Ovary (tissue), 9 donors: Measurements from ENCODE around the gene ANO1. TPM values are rescaled to one million over a fixed set of nuclear protein-coding genes. Genes with fewer than 3 reads are reported as not detected.

ENCODE experiments used
- DNase-seq, 5 donors: peaks; one replicate each; pipeline ENCODE4 v3.0.0-alpha.2; 2019 to 2020
- H3K27ac ChIP-seq, 2 donors: fragments of 200-600 bp; one replicate each; pipeline versions ENCODE4 v1.5.1 to v1.8.0; 2019 to 2022
- H3K27me3 ChIP-seq: fragments of 200-600 bp; one replicate; pipeline ENCODE4 v1.8.0; 2022
- H3K36me3 ChIP-seq: fragments of 200-600 bp; sonication (generic); one replicate; pipeline ENCODE4 v1.5.1; 2019
- H3K4me1 ChIP-seq: one replicate; pipeline ENCODE4 v1.8.1; 2013; ENCODE audit warnings: mild to moderate bottlenecking, moderate library complexity; ENCODE audit not compliant: insufficient read depth
- H3K4me3 ChIP-seq: fragments of 200-600 bp; sonication (generic); one replicate; pipeline ENCODE4 v1.5.1; 2017
- H3K9me3 ChIP-seq, 2 donors: fragments of 200-600 bp in 1 of 2; sonication (generic) in 1 of 2; one replicate each; pipeline versions ENCODE4 v1.5.1 to v1.8.1; 2013 to 2019; ENCODE audit warnings: mild to moderate bottlenecking in 1 of 2, moderate library complexity in 1 of 2
- CTCF ChIP-seq, 3 donors: fragments of 450-650 bp in 2 of 3; fragments of 200-600 bp in 1 of 3; IDR thresholded peaks; one replicate each; pipeline versions ENCODE4 v1.5.1 to v1.8.0; 2016 to 2022; ENCODE audit warnings: antibody characterized with exemption in 3 of 3, mild to moderate bottlenecking in 1 of 3
- EP300 ChIP-seq: sonication (generic); formaldehyde crosslinking; IDR thresholded peaks from one replicate; pipeline ENCODE4 v1.6.1; 2017; ENCODE audit warnings: antibody characterized with exemption
- POLR2A ChIP-seq: fragments of 450-650 bp; IDR thresholded peaks from one replicate; pipeline ENCODE4 v1.6.1; 2017; ENCODE audit warnings: antibody characterized with exemption, mild to moderate bottlenecking, moderate library complexity
- WGBS, 3 donors: extraction: QIAGEN DNeasy Blood & Tissue Kit in 1 of 3; methylation state at CpG; one replicate each; pipeline versions ENCODE4 v1.1.5 to v1.1.7; 2013 to 2017; 5-methylcytosine and 5-hydroxymethylcytosine counted together
- intact Hi-C, 4 donors: fragments of 100-400 bp; cut with DNase I; formaldehyde crosslinking; loops; one replicate each; pipeline versions ENCODE4 v1.11.0 to v1.15.1; 2022 to 2023
- polyA plus RNA-seq, 2 donors: library from polyadenylated mRNA; stranded (reverse); fragments of 200-250 nt in 1 of 2; fragments of 350-450 nt in 1 of 2; fragmentation: Illumina TruSeq in 1 of 2; extraction: RNeasy Lipid Tissue Mini Kit (QIAGEN cat#74804) in 1 of 2; gene quantifications; one replicate each; pipeline ENCODE4 v1.2.3, GENCODE V29; 2013 to 2014
- total RNA-seq, 7 donors: library from RNA; depleted of rRNA in 2 of 7; stranded (reverse); fragments of >200 nt in 2 of 7; fragmentation: NEBNext Ultra II Directional in 3 of 7; extraction: Animal tissue kit (Norgen Biotek cat#: 25700) in 3 of 7; gene quantifications; one replicate each; pipeline versions ENCODE4 v1.1.0 to v1.2.4, GENCODE V29; 2016 to 2023
- donor health status: DM: no; HTN: no; CAD: no; lungs with moderate emphysema.
- donor health status: DM: no; HTN: no; CAD: no.
- donor health status: Bipolar disorder and iron deficiency.
- donor health status: DM: yes; HTN: yes; CAD: no.
- donor health status: DM: no; HTN: no; CAD: no.
- donor health status: DM: yes; HTN: yes; CAD: no.

ANO1 gene
- total and polyA plus RNA-seq, 9 donors = 1.7 to 59.1 (median 8.6) TPM

GRCh38 chr11:70100280-70100603 lies 22.1 kb downstream of the ANO1 start:
- no peak for DNase-seq
- H3K27me3 ChIP-seq = no peaks in the 10 kb centered on the region
- H3K9me3 ChIP-seq = no peaks in the 10 kb centered on the region
- intact Hi-C loops = no loop called here
- H3K4me3 ChIP-seq = no peak overlapping the region
- TF ChIP-seq POLR2A = no peak
- no peak for TF ChIP-seq EP300
- TF ChIP-seq CTCF (IDR thresholded peaks at IDR 0.05) = no peak
- H3K36me3 ChIP-seq = no peaks in the 10 kb centered on the region
- WGBS, 3 donors = 83 to 91% (median 88%) methylated on average over 8 of the region's 8 CpGs
- no peaks in the 10 kb centered on the region for H3K4me1 ChIP-seq
- H3K27ac ChIP-seq = no peak overlapping the region

- no peaks in the 10 kb centered on the region for H3K36me3 ChIP-seq
Measured at GRCh38 chr11:70100791-70101190, 22.7 kb downstream of the ANO1 start.

GRCh38 chr11:70103256-70103975 lies 25.3 kb downstream of the ANO1 start:
- TF ChIP-seq POLR2A = no peak
- TF ChIP-seq CTCF (IDR thresholded peaks at IDR 0.05) = no peak
- TF ChIP-seq EP300 = no peak
- intact Hi-C loops = no loop called here
- no peaks in the 10 kb centered on the region for H3K9me3 ChIP-seq
- DNase-seq = no peak
- H3K27ac ChIP-seq = no peak overlapping the region
- H3K4me3 ChIP-seq = no peak overlapping the region
- WGBS, 3 donors = 37 to 43% (median 41%) methylated on average over 23 to 25 of the region's 25 CpGs
- no peaks in the 10 kb centered on the region for H3K4me1 ChIP-seq
- no peaks in the 10 kb centered on the region for H3K36me3 ChIP-seq
- H3K27me3 ChIP-seq = no peaks in the 10 kb centered on the region

More at GRCh38 chr11:70100791-70101190, 22.7 kb downstream of the ANO1 start:
- intact Hi-C loops = no loop called here
- no peaks in the 10 kb centered on the region for H3K4me1 ChIP-seq
- no peak for DNase-seq
- 87 to 93% (median 92%) methylated on average over 15 of the region's 15 CpGs for WGBS, 3 donors
- no peak overlapping the region for H3K27ac ChIP-seq
- H3K27me3 ChIP-seq = no peaks in the 10 kb centered on the region
- TF ChIP-seq POLR2A (no peak), EP300 (no peak), CTCF (IDR thresholded peaks at IDR 0.05) (no peak)
- H3K9me3 ChIP-seq = no peaks in the 10 kb centered on the region
- H3K4me3 ChIP-seq = no peak overlapping the region

GRCh38 chr11:70104419-70104818 lies 26.3 kb downstream of the ANO1 start:
- intact Hi-C loops = no loop called here
- H3K4me1 ChIP-seq = no peaks in the 10 kb centered on the region
- H3K27me3 ChIP-seq = no peaks in the 10 kb centered on the region
- H3K4me3 ChIP-seq = no peak overlapping the region
- no peak for TF ChIP-seq POLR2A
- no peak for TF ChIP-seq EP300
- no peak for TF ChIP-seq CTCF (IDR thresholded peaks at IDR 0.05)
- H3K36me3 ChIP-seq = no peaks in the 10 kb centered on the region
- H3K9me3 ChIP-seq = no peaks in the 10 kb centered on the region
- H3K27ac ChIP-seq = no peak overlapping the region
- DNase-seq = no peak
- 69 to 78% (median 74%) methylated on average over 8 to 9 of the region's 9 CpGs for WGBS, 3 donors
